Measurements from ENCODE around the gene LCN2. TPM values are rescaled to one million over a fixed set of nuclear protein-coding genes. Genes with fewer than 3 reads are reported as not detected.
A peak's percentile ranks its signal among the peaks of the same experiment; 100 is the strongest.

The LCN2 gene
- total RNA-seq, 3 donors from 2014 or later (not counting 1 experiment from before 2014, with no cell fraction given) = 0.82 to 0.99 TPM; not detected in 1

- Histone ChIP-seq H3K27me3 (ENCODE audit: control insufficient read depth, insufficient read depth, low read length) (no peaks in the 10 kb centered on the region), H3K36me3 (ENCODE audit: control insufficient read depth, insufficient read depth, low read length) (no peaks in the 10 kb centered on the region), H3K27ac (ENCODE audit: low read length) (no peak overlapping the region), H3K4me1 (ENCODE audit: control insufficient read depth, insufficient read depth, low read length) (no peaks in the 10 kb centered on the region), H3K9me3 (ENCODE audit: control insufficient read depth, insufficient read depth, low read length) (no peaks in the 10 kb centered on the region), H3K4me3 (ENCODE audit: low read length) (no peak overlapping the region)
- H3K4me1 Mint-ChIP-seq = peaks cover 0 to 6% of the 10 kb centered on the region in 2 donors
- no peaks in the 10 kb centered on the region for H3K9me3 Mint-ChIP-seq
- no peaks in the 10 kb centered on the region for H3K36me3 Mint-ChIP-seq
- peak in 1 of 3 donors; percentile 28 for ATAC-seq
- no peaks in the 10 kb centered on the region for H3K27me3 Mint-ChIP-seq (ENCODE audit: low read depth in 2 of 2)
- H3K27ac Mint-ChIP-seq = peak overlapping the region in 1 of 2 donors; percentile 31
- no peak overlapping the region for H3K4me3 Mint-ChIP-seq
- WGBS (ENCODE audit: insufficient coverage) = 86% methylated on average over 19 of the region's 19 CpGs
- peak in 1 of 2 donors; percentile 39 for DNase-seq
- TF ChIP-seq, protein P1, sequence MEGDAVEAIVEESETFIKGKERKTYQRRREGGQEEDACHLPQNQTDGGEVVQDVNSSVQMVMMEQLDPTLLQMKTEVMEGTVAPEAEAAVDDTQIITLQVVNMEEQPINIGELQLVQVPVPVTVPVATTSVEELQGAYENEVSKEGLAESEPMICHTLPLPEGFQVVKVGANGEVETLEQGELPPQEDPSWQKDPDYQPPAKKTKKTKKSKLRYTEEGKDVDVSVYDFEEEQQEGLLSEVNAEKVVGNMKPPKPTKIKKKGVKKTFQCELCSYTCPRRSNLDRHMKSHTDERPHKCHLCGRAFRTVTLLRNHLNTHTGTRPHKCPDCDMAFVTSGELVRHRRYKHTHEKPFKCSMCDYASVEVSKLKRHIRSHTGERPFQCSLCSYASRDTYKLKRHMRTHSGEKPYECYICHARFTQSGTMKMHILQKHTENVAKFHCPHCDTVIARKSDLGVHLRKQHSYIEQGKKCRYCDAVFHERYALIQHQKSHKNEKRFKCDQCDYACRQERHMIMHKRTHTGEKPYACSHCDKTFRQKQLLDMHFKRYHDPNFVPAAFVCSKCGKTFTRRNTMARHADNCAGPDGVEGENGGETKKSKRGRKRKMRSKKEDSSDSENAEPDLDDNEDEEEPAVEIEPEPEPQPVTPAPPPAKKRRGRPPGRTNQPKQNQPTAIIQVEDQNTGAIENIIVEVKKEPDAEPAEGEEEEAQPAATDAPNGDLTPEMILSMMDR (IDR thresholded peaks at IDR 0.05) = no peak
- intact Hi-C loops (cut with micrococcal nuclease) = no loop called here
These were observed 1.5 kb downstream of the LCN2 start for GRCh38 chr9:128150594-128151308.

GRCh38 chr9:128151309-128152132 lies 2.3 kb downstream of the LCN2 start:
- Mint-ChIP-seq H3K4me3 (no peak overlapping the region), H3K27me3 (ENCODE audit: low read depth in 2 of 2) (no peaks in the 10 kb centered on the region), H3K36me3 (no peaks in the 10 kb centered on the region), H3K4me1 (peaks cover 0 to 6% of the 10 kb centered on the region in 2 donors), H3K27ac (peak overlapping the region in 1 of 2 donors; percentile 31), H3K9me3 (no peaks in the 10 kb centered on the region)
- H3K9me3 ChIP-seq (ENCODE audit: control insufficient read depth, insufficient read depth, low read length) = no peaks in the 10 kb centered on the region
- H3K27me3 ChIP-seq (ENCODE audit: control insufficient read depth, insufficient read depth, low read length) = no peaks in the 10 kb centered on the region
- H3K27ac ChIP-seq (ENCODE audit: low read length) = no peak overlapping the region
- H3K4me3 ChIP-seq (ENCODE audit: low read length) = no peak overlapping the region
- TF ChIP-seq, protein P1 (IDR thresholded peaks at IDR 0.05) = no peak
- H3K36me3 ChIP-seq (ENCODE audit: control insufficient read depth, insufficient read depth, low read length) = no peaks in the 10 kb centered on the region
- no peak for DNase-seq
- intact Hi-C loops (cut with micrococcal nuclease) = no loop called here
- no peak for ATAC-seq
- H3K4me1 ChIP-seq (ENCODE audit: control insufficient read depth, insufficient read depth, low read length) = no peaks in the 10 kb centered on the region
- 86% methylated on average over 16 of the region's 18 CpGs for WGBS (ENCODE audit: insufficient coverage)

- H3K36me3 ChIP-seq (ENCODE audit: control insufficient read depth, insufficient read depth, low read length) = no peaks in the 10 kb centered on the region
- ATAC-seq (no peak), DNase-seq (no peak)
- no peaks in the 10 kb centered on the region for H3K9me3 Mint-ChIP-seq
- no peaks in the 10 kb centered on the region for H3K36me3 Mint-ChIP-seq
- 94% methylated on average over 13 of the region's 13 CpGs for WGBS (ENCODE audit: insufficient coverage)
- intact Hi-C loops (cut with micrococcal nuclease) = no loop called here
- no peaks in the 10 kb centered on the region for H3K4me1 ChIP-seq (ENCODE audit: control insufficient read depth, insufficient read depth, low read length)
- TF ChIP-seq, protein P1 (IDR thresholded peaks at IDR 0.05) = no peak
- no peak overlapping the region for H3K4me3 Mint-ChIP-seq
- no peak overlapping the region for H3K27ac ChIP-seq (ENCODE audit: low read length)
- no peak overlapping the region for H3K4me3 ChIP-seq (ENCODE audit: low read length)
- H3K9me3 ChIP-seq (ENCODE audit: control insufficient read depth, insufficient read depth, low read length) = no peaks in the 10 kb centered on the region
- H3K27me3 Mint-ChIP-seq (ENCODE audit: low read depth in 2 of 2) = no peaks in the 10 kb centered on the region
- no peak overlapping the region for H3K27ac Mint-ChIP-seq
- no peaks in the 10 kb centered on the region for H3K27me3 ChIP-seq (ENCODE audit: control insufficient read depth, insufficient read depth, low read length)
- H3K4me1 Mint-ChIP-seq = peaks cover 0 to 6% of the 10 kb centered on the region in 2 donors
These were observed 3.1 kb downstream of the LCN2 start for GRCh38 chr9:128152133-128153059.

Measured in natural killer cell (primary cell).